HG03139 (cell line): ENCODE data around the gene UPK3B.
"Not testable (repeated sequence)": the region's sequence is repeated elsewhere in the genome, so short reads cannot be mapped to it uniquely, and the experiment has no call there.

Experiments
- ATAC-seq: cut with Tn5 transposase; IDR thresholded peaks from one replicate; pipeline ENCODE4 v1.9.1; 2021; ENCODE audit not compliant: unreplicated experiment

Gene UPK3B

GRCh38 chr7:76509931-76510877, at the start of gene UPK3B:
Gene UPK3B (plus strand): TSS chr7:76510552. CDS start chr7:76510653, 101 bp downstream.
- no peak for ATAC-seq

- not testable (repeated sequence) for ATAC-seq
These were observed 49.6 kb upstream of the UPK3B start for GRCh38 chr7:76460767-76461166.

- peak; percentile 98 for ATAC-seq
These were observed 48.8 kb upstream of the UPK3B start, which contains the start of gene DTX2 for GRCh38 chr7:76461464-76462101. Gene DTX2 (plus strand): TSS chr7:76461709. CDS start chr7:76480510, 18,801 bp downstream.

- not testable (repeated sequence) for ATAC-seq
These were observed 48.0 kb upstream of the UPK3B start for GRCh38 chr7:76462271-76462882.

GRCh38 chr7:76464959-76465358, 45.4 kb upstream of the UPK3B start:
- not testable (repeated sequence) for ATAC-seq

- ATAC-seq = not testable (repeated sequence)
These were observed 44.4 kb upstream of the UPK3B start for GRCh38 chr7:76465950-76466349.

- ATAC-seq = not testable (repeated sequence)
These were observed 42.5 kb upstream of the UPK3B start for GRCh38 chr7:76467743-76468404.

- ATAC-seq = not testable (repeated sequence)
These were observed 38.7 kb upstream of the UPK3B start for GRCh38 chr7:76471556-76472221.

- not testable (repeated sequence) for ATAC-seq
These were observed 37.3 kb upstream of the UPK3B start for GRCh38 chr7:76473097-76473496.

GRCh38 chr7:76476280-76476679, 34.1 kb upstream of the UPK3B start:
- ATAC-seq = not testable (repeated sequence)

GRCh38 chr7:76476742-76477474, 33.4 kb upstream of the UPK3B start:
- not testable (repeated sequence) for ATAC-seq

GRCh38 chr7:76479628-76480027, 30.7 kb upstream of the UPK3B start:
- not testable (repeated sequence) for ATAC-seq

GRCh38 chr7:76480403-76481253, 29.7 kb upstream of the UPK3B start:
- ATAC-seq = not testable (repeated sequence)

GRCh38 chr7:76482660-76483059, 27.7 kb upstream of the UPK3B start:
- not testable (repeated sequence) for ATAC-seq

- not testable (repeated sequence) for ATAC-seq
These were observed 27.3 kb upstream of the UPK3B start for GRCh38 chr7:76483081-76483480.

- not testable (repeated sequence) for ATAC-seq
These were observed 25.9 kb upstream of the UPK3B start for GRCh38 chr7:76484456-76484855.

- peak; percentile 2 for ATAC-seq
These were observed 24.3 kb upstream of the UPK3B start for GRCh38 chr7:76485822-76486610.

GRCh38 chr7:76486618-76487017, 23.7 kb upstream of the UPK3B start:
- peak; percentile 99 for ATAC-seq
